Neural progenitor cell (in vitro differentiated cells): ENCODE measurements around the gene HNMT. TPM values are rescaled to one million over a fixed set of nuclear protein-coding genes. Genes with fewer than 3 reads are reported as not detected.

Source experiments
- DNase-seq: peaks from one replicate; pipeline ENCODE4 v3.0.0-alpha.2; 2016; ENCODE audit warnings: low spot score
- H2AFZ ChIP-seq: fragments of 200-600 bp; sonication (generic); replicated peaks from 2 replicates; pipeline ENCODE4 v1.6.1; 2016; ENCODE audit warnings: antibody characterized with exemption
- H3F3A ChIP-seq: fragments of 200-600 bp; sonication (generic); 2 replicates; pipeline ENCODE4 v1.6.1; 2016; ENCODE audit warnings: antibody characterized with exemption, low read depth
- H3K27ac ChIP-seq: fragments of 200-600 bp; sonication (generic); 2 replicates; pipeline ENCODE4 v1.5.1; 2016; ENCODE audit warnings: mild to moderate bottlenecking
- H3K27me3 ChIP-seq: fragments of 200-600 bp; sonication (generic); 2 replicates; pipeline ENCODE4 v1.6.1; 2016; ENCODE audit warnings: mild to moderate bottlenecking, moderate library complexity
- H3K36me3 ChIP-seq: fragments of 200-600 bp; sonication (generic); 2 replicates; pipeline ENCODE4 v1.5.1; 2016
- H3K4me1 ChIP-seq: fragments of 200-600 bp; sonication (generic); 2 replicates; pipeline ENCODE4 v1.6.1; 2016; ENCODE audit warnings: mixed run types
- H3K4me2 ChIP-seq: fragments of 200-600 bp; sonication (generic); 2 replicates; pipeline ENCODE4 v1.6.1; 2016
- H3K4me3 ChIP-seq: fragments of 200-600 bp; sonication (generic); 2 replicates; pipeline ENCODE4 v1.5.1; 2016
- H3K79me2 ChIP-seq: fragments of 200-600 bp; sonication (generic); 2 replicates; pipeline ENCODE4 v1.6.1; 2016; ENCODE audit warnings: low read depth
- H3K9ac ChIP-seq: fragments of 200-600 bp; sonication (generic); 2 replicates; pipeline ENCODE4 v1.6.1; 2016
- H3K9me3 ChIP-seq: fragments of 200-600 bp; sonication (generic); 2 replicates; pipeline ENCODE4 v1.5.1; 2016; ENCODE audit warnings: low read depth
- H4K20me1 ChIP-seq: fragments of 200-600 bp; sonication (generic); 2 replicates; pipeline ENCODE4 v1.6.1; 2016; ENCODE audit warnings: low read depth
- H3K27ac Mint-ChIP-seq: 3 replicates; pipeline ENCODE4 v1.8.0; 2021; ENCODE audit warnings: mixed read lengths
- H3K27me3 Mint-ChIP-seq: 2 replicates; pipeline ENCODE4 v1.8.0; 2022; ENCODE audit warnings: low read depth, mild to moderate bottlenecking, inconsistent platforms, moderate library complexity, mixed read lengths; ENCODE audit not compliant: insufficient read depth
- H3K36me3 Mint-ChIP-seq: 3 replicates; pipeline ENCODE4 v1.8.0; 2021; ENCODE audit warnings: mixed read lengths
- H3K4me1 Mint-ChIP-seq: 3 replicates; pipeline ENCODE4 v1.8.0; 2021; ENCODE audit warnings: mixed read lengths
- H3K4me3 Mint-ChIP-seq: 3 replicates; pipeline ENCODE4 v1.8.0; 2021; ENCODE audit warnings: mild to moderate bottlenecking, moderate library complexity, mixed read lengths
- H3K9me3 Mint-ChIP-seq: 3 replicates; pipeline ENCODE4 v1.8.0; 2020; ENCODE audit warnings: mixed read lengths
- EZH2 ChIP-seq: fragments of 200-600 bp; sonication (generic); IDR thresholded peaks from 2 replicates; pipeline ENCODE4 v1.6.1; 2017; ENCODE audit warnings: antibody characterized with exemption, mild to moderate bottlenecking, moderate library complexity
- EZH2phosphoT487 ChIP-seq: fragments of 200-600 bp; sonication (generic); IDR thresholded peaks from 2 replicates; pipeline ENCODE4 v1.6.1; 2017; ENCODE audit warnings: antibody characterized with exemption
- total RNA-seq: library from RNA; depleted of rRNA; stranded (reverse); fragments of >200 nt; gene quantifications from 2 replicates; pipeline ENCODE4 v1.2.3, GENCODE V29; 2015; ENCODE audit warnings: low replicate concordance
- TF ChIP-seq, protein P1 (sequence below): fragments of 200-600 bp; sonication (generic); IDR thresholded peaks from 2 replicates; pipeline ENCODE4 v1.5.1; 2017; ENCODE audit warnings: antibody characterized with exemption, mild to moderate bottlenecking

HNMT gene
- total RNA-seq, 1 donor from 2014 or later: 1.6 TPM

DNA sequence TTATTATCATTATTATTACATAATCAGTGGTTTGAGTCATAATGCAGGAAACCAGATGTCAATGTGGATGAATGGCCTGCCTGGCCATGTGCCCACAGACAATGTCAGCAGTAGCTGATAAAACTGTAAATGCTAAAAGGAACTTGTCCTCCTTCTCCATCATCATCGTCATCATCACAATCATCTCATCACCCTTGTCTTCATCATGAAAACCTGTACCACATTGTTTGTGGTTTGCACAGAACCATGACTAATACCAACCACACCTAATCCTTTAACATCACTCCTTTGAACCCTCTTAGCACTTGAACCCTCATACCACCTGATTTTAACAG is 96.0 kb downstream of the HNMT start:
- Mint-ChIP-seq H3K27ac (no peak overlapping the region), H3K4me3 (no peak overlapping the region), H3K27me3 (no peaks in the 10 kb centered on the region), H3K36me3 (no peaks in the 10 kb centered on the region), H3K9me3 (no peaks in the 10 kb centered on the region), H3K4me1 (no peaks in the 10 kb centered on the region)
- H4K20me1 ChIP-seq: no peaks in the 10 kb centered on the region
- H3K27me3 ChIP-seq: no peaks in the 10 kb centered on the region
- H3F3A ChIP-seq: no peaks in the 10 kb centered on the region
- H3K9ac ChIP-seq: no peak overlapping the region
- H3K27ac ChIP-seq: no peak overlapping the region
- TF ChIP-seq EZH2phosphoT487 (no peak), EZH2 (no peak)
- TF ChIP-seq, protein P1, sequence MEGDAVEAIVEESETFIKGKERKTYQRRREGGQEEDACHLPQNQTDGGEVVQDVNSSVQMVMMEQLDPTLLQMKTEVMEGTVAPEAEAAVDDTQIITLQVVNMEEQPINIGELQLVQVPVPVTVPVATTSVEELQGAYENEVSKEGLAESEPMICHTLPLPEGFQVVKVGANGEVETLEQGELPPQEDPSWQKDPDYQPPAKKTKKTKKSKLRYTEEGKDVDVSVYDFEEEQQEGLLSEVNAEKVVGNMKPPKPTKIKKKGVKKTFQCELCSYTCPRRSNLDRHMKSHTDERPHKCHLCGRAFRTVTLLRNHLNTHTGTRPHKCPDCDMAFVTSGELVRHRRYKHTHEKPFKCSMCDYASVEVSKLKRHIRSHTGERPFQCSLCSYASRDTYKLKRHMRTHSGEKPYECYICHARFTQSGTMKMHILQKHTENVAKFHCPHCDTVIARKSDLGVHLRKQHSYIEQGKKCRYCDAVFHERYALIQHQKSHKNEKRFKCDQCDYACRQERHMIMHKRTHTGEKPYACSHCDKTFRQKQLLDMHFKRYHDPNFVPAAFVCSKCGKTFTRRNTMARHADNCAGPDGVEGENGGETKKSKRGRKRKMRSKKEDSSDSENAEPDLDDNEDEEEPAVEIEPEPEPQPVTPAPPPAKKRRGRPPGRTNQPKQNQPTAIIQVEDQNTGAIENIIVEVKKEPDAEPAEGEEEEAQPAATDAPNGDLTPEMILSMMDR: no peak
- no peaks in the 10 kb centered on the region for H3K4me1 ChIP-seq
- H3K36me3 ChIP-seq: no peaks in the 10 kb centered on the region
- DNase-seq: no peak
- H3K4me3 ChIP-seq: no peak overlapping the region
- no peak overlapping the region for H2AFZ ChIP-seq
- H3K79me2 ChIP-seq: no peaks in the 10 kb centered on the region
- H3K4me2 ChIP-seq: no peak overlapping the region
- H3K9me3 ChIP-seq: no peaks in the 10 kb centered on the region

DNA sequence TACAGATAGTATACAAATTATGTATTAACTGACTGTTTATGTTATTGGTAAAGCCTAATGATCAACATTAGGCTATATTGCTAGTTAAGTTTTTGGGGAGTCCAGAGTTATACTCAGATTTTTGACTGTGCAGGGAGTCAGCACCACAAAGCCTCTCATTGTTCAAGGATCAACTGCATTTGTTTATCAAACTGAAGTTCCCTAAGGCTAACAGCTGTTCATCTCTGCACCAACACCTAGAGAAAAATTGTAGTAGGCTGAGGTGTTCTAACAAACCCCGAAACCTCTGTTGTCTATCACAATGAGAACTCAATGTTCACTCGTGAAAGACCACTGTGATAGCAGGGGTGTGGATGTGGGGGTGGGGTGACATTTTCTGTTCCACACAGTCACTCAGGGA is 97.7 kb downstream of the HNMT start:
- no peaks in the 10 kb centered on the region for H3K9me3 Mint-ChIP-seq
- H3K4me2 ChIP-seq: no peak overlapping the region
- H3K79me2 ChIP-seq: no peaks in the 10 kb centered on the region
- no peak overlapping the region for H3K27ac ChIP-seq
- H3K27ac Mint-ChIP-seq: no peak overlapping the region
- H3K4me1 ChIP-seq: no peaks in the 10 kb centered on the region
- no peaks in the 10 kb centered on the region for H3K9me3 ChIP-seq
- H4K20me1 ChIP-seq: no peaks in the 10 kb centered on the region
- H3K9ac ChIP-seq: no peak overlapping the region
- no peaks in the 10 kb centered on the region for H3K36me3 ChIP-seq
- H3K4me3 Mint-ChIP-seq: no peak overlapping the region
- H3K4me1 Mint-ChIP-seq: no peaks in the 10 kb centered on the region
- TF ChIP-seq, protein P1: no peak
- TF ChIP-seq EZH2 (no peak), EZH2phosphoT487 (no peak)
- no peak overlapping the region for H3K4me3 ChIP-seq
- H3K27me3 Mint-ChIP-seq: no peaks in the 10 kb centered on the region
- DNase-seq: no peak
- no peak overlapping the region for H2AFZ ChIP-seq
- no peaks in the 10 kb centered on the region for H3K27me3 ChIP-seq
- H3K36me3 Mint-ChIP-seq: no peaks in the 10 kb centered on the region
- no peaks in the 10 kb centered on the region for H3F3A ChIP-seq

DNA sequence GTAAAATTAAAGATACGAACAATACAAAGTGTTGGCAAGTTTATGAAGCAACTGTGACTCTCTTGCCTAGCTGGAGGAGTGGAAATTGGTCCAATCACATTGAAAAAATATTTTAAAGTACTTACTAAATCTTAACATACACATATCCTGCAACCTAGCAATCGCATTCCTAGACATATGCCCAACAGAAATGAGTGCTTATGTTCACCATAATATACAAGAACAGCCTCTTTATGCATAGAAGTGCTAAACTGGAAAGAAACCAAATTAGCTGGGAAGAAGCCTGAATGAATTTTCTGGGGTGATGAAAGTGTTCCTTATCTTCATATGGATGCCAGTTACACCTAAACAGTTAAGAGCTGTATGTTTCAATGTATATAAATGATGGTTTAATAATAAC is 98.9 kb downstream of the HNMT start:
- H3K4me3 ChIP-seq: no peak overlapping the region
- H3K9me3 ChIP-seq: no peaks in the 10 kb centered on the region
- H4K20me1 ChIP-seq: no peaks in the 10 kb centered on the region
- no peaks in the 10 kb centered on the region for H3K9me3 Mint-ChIP-seq
- H3K36me3 Mint-ChIP-seq: no peaks in the 10 kb centered on the region
- no peak for TF ChIP-seq EZH2
- TF ChIP-seq, protein P1: no peak
- no peak for TF ChIP-seq EZH2phosphoT487
- H3K9ac ChIP-seq: no peak overlapping the region
- H3K79me2 ChIP-seq: no peaks in the 10 kb centered on the region
- H3K27ac ChIP-seq: no peak overlapping the region
- H3K27me3 Mint-ChIP-seq: no peaks in the 10 kb centered on the region
- H2AFZ ChIP-seq: no peak overlapping the region
- H3K27ac Mint-ChIP-seq: no peak overlapping the region
- no peaks in the 10 kb centered on the region for H3F3A ChIP-seq
- H3K4me2 ChIP-seq: no peak overlapping the region
- no peaks in the 10 kb centered on the region for H3K4me1 Mint-ChIP-seq
- no peak overlapping the region for H3K4me3 Mint-ChIP-seq
- H3K27me3 ChIP-seq: no peaks in the 10 kb centered on the region
- no peaks in the 10 kb centered on the region for H3K36me3 ChIP-seq
- no peaks in the 10 kb centered on the region for H3K4me1 ChIP-seq
- no peak for DNase-seq
